ENCODE results near the gene HS2ST1.
"Not testable (repeated sequence)": the region's sequence is repeated elsewhere in the genome, so short reads cannot be mapped to it uniquely, and the experiment has no call there.

The HS2ST1 gene

DNA sequence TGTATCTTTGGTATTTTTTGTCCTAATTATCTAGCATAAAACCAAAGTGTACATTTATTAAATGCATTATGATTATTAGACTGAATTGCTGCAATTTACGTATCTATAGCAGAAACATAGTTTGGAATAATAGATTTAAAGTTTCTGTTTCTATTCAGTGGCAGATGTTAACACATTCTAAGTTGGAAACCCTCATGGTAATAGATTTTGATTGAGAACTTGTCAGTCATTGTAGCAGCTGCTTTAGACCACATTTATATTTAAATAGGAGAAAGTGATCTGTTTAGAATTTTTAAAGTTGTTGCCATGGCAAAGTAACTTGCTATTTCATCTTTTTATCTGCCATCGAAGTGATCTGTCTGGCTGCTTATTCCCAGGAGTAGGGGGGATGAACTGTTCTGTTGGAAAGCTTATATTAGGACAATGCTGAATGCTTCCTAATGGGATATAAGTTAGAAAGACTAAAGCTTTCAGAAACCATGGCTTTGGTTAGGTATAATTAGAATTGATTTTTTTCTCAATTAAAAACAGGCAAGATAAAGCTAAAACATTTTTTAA, 61.6 kb downstream of the HS2ST1 start:
- DNase-seq: no peak

DNA sequence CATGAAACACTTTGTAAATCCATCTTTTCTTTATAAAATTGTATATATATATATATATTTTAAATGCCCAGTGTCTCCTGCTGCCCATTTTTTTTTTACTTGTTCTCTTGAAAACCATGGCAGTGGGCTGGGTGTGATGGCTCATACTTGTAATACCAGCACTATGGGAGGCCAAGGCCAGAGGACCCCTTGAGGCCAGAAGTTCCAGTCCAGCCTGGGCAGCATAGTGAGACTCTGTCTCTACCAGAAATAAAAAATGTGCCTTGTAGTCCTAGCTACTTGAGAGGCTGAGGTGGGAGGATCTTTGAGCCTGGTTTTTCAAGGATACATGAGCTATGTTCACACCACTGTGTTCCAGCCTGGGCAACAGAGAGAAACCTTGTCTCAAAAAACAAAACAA, 62.2 kb downstream of the HS2ST1 start:
- no peak for DNase-seq

GRCh38 chr1:86981482-86982213, 67.2 kb downstream of the HS2ST1 start:
- no peak for DNase-seq

GRCh38 chr1:86983677-86984076, 69.2 kb downstream of the HS2ST1 start:
- not testable (repeated sequence) for DNase-seq

GRCh38 chr1:86987446-86987845, 73.0 kb downstream of the HS2ST1 start:
- no peak for DNase-seq

DNA sequence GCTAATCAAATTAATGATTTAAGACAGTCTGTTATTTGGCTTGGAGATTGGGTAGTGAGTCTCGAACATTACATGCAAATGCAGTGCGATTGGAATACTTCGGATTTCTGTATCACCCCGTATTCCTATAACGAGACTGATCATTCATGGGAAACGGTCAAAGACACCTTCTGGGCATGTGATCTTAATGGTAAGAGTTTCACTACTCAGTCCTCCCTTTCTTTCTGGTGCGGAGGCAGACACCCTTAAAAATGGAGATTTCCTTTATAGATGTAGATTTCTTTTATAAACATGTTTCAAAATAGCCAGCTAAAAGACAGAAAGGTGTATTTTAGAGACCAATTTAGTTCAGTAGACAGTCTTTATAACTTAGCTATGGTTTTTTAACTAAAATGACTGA, 74.4 kb downstream of the HS2ST1 start:
- no peak for DNase-seq

GRCh38 chr1:86989690-86990089, 75.3 kb downstream of the HS2ST1 start:
- DNase-seq: not testable (repeated sequence)

DNA sequence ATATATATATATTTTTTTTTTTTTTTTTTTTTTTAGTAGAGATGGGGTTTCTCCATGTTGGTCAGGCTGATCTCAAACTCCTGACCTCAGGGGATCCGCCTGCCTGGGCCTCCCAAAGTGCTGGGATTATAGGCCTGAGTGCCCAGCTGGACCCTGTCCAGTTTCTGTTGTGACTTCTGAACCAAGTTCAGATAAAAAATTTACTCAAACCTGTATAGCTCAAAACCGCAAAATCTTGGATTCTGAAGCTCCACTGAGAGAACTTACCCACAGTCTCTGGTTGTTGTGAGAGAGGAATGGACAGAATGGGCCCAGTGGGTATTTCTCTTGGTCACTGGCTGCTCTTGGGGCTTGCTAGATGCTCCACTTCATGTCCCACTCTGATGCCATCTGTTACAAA, 76.4 kb downstream of the HS2ST1 start:
- DNase-seq: no peak

- DNase-seq: no peak
Observed at GRCh38 chr1:86991549-86992186, 77.2 kb downstream of the HS2ST1 start.

- no peak for DNase-seq
Observed at GRCh38 chr1:86992861-86993260, 78.4 kb downstream of the HS2ST1 start.

- DNase-seq: no peak
Observed at GRCh38 chr1:86993269-86993985, 79.0 kb downstream of the HS2ST1 start.

DNA sequence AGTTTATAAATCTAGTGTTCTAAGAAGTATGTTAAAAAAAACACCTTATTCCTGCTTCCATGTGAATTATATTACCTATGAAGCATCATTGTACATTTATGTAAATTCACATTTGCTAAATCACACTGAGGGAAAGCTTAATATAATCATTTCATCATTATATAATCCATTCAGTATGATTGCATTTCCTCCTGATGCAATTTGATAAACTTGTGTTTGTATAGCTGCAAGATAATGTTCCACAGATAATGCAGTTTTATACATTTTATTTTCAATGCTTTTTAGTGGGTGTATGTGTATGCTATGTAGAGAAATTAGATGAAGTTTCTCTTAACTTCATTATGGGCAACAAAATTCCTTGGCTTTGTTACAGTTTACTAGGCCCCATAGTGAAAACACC, 79.6 kb downstream of the HS2ST1 start:
- DNase-seq: no peak

- DNase-seq: no peak
Observed at GRCh38 chr1:86997538-86997937, 83.1 kb downstream of the HS2ST1 start.

- no peak for DNase-seq
Observed at GRCh38 chr1:86998280-86998679, 83.8 kb downstream of the HS2ST1 start.

GRCh38 chr1:86998727-86999126, 84.3 kb downstream of the HS2ST1 start:
- no peak for DNase-seq

- no peak for DNase-seq
Observed at GRCh38 chr1:87000460-87000859, 86.0 kb downstream of the HS2ST1 start.

DNA sequence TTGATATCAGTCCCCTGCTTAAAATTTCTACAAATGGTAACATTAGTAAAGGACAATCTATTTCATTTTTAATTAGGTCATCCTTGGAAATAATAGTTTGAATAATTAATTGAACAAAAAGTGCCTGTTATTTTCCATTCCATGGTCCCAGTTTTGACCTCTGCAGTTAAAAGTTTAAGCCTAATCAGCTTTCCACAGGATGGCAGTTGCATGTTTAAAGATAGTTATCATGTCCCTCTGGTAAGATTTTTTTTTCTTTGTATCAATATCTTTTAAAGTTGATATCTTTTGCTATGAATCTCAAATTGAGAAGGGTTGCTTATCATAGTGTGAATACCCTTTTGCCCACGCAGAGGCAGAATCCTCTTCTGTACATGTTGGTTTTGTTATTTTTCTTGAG, 90.4 kb downstream of the HS2ST1 start:
- DNase-seq: no peak

GRCh38 chr1:87007323-87007722, 92.9 kb downstream of the HS2ST1 start:
- DNase-seq: no peak

DNA sequence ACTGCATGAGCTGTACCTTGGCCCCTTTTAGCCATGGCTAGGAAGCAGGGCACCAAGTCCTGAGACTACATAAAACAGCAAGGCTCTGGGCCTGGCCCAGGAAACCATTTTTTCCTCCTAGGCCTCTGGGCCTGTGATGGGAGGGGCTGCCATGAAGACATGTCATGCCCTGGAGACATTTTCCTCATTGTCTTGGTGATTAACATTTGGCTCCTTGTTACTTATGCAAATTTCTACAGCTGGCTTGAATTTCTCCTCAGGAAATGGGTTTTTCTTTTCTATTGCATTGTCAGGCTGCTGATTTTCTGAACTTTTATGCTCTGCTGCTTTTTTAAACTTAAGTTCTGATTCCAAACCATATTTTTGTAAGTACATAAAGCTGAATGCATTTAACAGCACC, 99.0 kb downstream of the HS2ST1 start:
- DNase-seq: not testable (repeated sequence)

DNA sequence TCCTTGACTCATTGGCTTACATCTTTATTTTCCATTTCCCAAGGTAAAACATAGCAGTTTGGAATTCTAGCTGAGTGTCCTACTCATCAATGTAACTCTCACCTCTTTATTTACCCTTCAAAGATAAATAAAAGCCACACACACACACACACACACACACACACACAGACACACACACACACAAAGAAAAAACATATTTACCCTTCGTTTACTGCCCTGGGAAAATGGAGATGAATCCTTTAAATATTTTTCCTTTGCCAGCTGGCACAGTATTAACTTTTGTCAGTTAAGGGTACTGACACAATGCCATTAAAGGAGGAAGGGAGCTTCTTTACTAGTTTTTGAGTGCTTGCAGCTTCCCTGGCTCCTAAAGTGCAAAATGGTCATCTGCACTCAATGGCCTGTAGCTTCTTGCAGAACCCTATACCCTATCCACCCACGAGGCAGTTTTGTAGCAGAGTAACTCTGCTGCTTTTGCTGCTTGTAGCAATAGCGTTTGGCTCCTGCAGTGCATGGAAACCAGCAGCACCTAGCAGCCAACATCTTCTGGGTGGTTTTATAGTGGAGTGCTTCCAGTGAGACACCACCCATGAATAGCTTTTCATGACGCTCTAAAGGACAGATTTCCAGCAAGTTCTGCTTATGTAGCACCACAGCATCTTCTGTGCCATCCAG, 103.7 kb downstream of the HS2ST1 start:
- no peak for DNase-seq

GRCh38 chr1:87023326-87023725, 108.9 kb downstream of the HS2ST1 start:
- no peak for DNase-seq

- peak in 1 of 2 experiments; percentile 18 for DNase-seq
Observed at GRCh38 chr1:87024936-87025540, 110.6 kb downstream of the HS2ST1 start.

DNA sequence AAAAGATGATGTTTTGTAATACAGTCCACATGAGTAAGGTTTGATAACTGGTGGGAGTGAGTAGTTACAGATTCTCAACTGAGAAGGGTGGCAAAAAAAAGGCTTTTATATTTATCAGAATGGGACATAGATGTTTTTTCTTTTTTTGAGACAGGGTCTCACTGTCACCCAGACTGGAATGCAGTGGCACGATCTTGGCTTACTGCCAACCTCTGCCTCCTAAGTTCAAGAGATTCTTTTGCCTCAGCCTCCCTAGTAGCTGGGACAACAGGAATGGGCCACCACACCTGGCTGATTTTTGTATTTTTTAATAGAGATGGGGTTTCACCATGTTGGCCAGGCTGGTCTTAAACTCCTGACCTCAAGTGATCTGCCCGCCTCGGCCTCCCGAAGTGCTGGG, 113.1 kb downstream of the HS2ST1 start:
- DNase-seq: not testable (repeated sequence)
